ENCODE measurements around the gene NF1.

Gene NF1

DNA sequence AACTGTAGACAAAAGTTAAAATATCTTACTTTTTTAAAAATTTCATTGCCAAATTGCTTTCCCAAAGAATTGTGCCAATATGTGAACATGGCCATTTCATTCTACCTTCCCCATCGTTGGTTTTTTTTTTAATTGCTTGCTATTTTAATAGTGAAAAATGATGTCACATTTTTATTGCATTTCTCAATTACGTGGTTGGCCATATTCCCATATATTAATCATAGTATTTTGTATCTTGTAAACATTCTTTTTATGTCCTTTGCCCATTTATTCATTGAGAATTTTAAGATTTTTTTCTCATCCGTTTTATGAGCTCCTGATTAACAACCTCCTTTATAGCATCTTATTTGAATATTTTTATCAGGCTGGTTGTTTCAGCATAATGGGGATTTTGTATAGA lies 195.0 kb downstream of the NF1 start:
- no peaks in the 10 kb centered on the region for H3K79me2 ChIP-seq (ENCODE audit: low read length)
- no peak for DNase-seq

DNA sequence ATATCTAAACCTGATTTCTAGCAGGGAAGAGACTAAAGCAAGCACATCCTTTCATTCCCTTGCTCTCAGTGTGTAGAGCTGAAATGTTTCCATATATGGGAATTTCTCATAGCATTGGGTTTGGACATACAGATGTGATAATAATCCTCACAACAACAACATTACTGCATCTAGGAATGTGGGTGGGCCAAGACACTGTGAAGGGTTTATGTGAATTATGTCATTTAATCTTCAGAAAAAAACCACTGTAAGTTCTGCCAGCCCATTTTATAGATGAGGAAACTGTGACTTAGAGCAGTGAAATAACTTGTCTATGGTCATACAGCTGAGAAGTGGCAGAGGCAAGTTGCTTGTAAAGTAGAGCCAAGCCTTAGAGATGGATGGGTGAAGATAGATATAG lies 197.0 kb downstream of the NF1 start:
- no peaks in the 10 kb centered on the region for H3K4me1 ChIP-seq (ENCODE audit: low read length)
- TF ChIP-seq, protein P1, sequence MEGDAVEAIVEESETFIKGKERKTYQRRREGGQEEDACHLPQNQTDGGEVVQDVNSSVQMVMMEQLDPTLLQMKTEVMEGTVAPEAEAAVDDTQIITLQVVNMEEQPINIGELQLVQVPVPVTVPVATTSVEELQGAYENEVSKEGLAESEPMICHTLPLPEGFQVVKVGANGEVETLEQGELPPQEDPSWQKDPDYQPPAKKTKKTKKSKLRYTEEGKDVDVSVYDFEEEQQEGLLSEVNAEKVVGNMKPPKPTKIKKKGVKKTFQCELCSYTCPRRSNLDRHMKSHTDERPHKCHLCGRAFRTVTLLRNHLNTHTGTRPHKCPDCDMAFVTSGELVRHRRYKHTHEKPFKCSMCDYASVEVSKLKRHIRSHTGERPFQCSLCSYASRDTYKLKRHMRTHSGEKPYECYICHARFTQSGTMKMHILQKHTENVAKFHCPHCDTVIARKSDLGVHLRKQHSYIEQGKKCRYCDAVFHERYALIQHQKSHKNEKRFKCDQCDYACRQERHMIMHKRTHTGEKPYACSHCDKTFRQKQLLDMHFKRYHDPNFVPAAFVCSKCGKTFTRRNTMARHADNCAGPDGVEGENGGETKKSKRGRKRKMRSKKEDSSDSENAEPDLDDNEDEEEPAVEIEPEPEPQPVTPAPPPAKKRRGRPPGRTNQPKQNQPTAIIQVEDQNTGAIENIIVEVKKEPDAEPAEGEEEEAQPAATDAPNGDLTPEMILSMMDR (IDR thresholded peaks at IDR 0.05; ENCODE audit: low read length): no peak
- TF ChIP-seq EZH2 (optimal IDR thresholded peaks at IDR 0.05; ENCODE audit: low read depth, low read length) (no peak), EZH2phosphoT487 (IDR thresholded peaks at IDR 0.05; ENCODE audit: low read length) (no peak)
- no peak overlapping the region for H2AFZ ChIP-seq (ENCODE audit: low read length)
- no peak for DNase-seq
- no peaks in the 10 kb centered on the region for H3K9me2 ChIP-seq (replicated peaks; ENCODE audit: insufficient read depth, low read length)
- no peaks in the 10 kb centered on the region for H3F3A ChIP-seq (ENCODE audit: insufficient read depth, low read length)
- no peak overlapping the region for H3K27ac ChIP-seq (ENCODE audit: low read length)
- H3K4me3 ChIP-seq (ENCODE audit: low read length): no peak overlapping the region
- no peak overlapping the region for H3K4me2 ChIP-seq (ENCODE audit: low read depth, low read length)
- no peaks in the 10 kb centered on the region for H4K20me1 ChIP-seq (ENCODE audit: insufficient read depth, low read length)
- no peak overlapping the region for H3K9ac ChIP-seq (ENCODE audit: low read length)
- no peaks in the 10 kb centered on the region for H3K36me3 ChIP-seq (replicated peaks; ENCODE audit: insufficient read depth, low read length)
- H3K27me3 ChIP-seq (replicated peaks; ENCODE audit: insufficient read depth, low read length): no peaks in the 10 kb centered on the region
- no peaks in the 10 kb centered on the region for H3K9me3 ChIP-seq (replicated peaks; ENCODE audit: insufficient read depth, low read length)
- H3K79me2 ChIP-seq (ENCODE audit: low read length): no peaks in the 10 kb centered on the region

More for the DNA sequence above, 195.0 kb downstream of the NF1 start:
- Histone ChIP-seq H3F3A (ENCODE audit: insufficient read depth, low read length) (no peaks in the 10 kb centered on the region), H3K9me2 (replicated peaks; ENCODE audit: insufficient read depth, low read length) (no peaks in the 10 kb centered on the region), H2AFZ (ENCODE audit: low read length) (no peak overlapping the region), H3K9ac (ENCODE audit: low read length) (no peak overlapping the region), H3K27ac (ENCODE audit: low read length) (no peak overlapping the region), H3K9me3 (replicated peaks; ENCODE audit: insufficient read depth, low read length) (no peaks in the 10 kb centered on the region), H3K27me3 (replicated peaks; ENCODE audit: insufficient read depth, low read length) (no peaks in the 10 kb centered on the region), H3K4me1 (ENCODE audit: low read length) (no peaks in the 10 kb centered on the region), H3K4me3 (ENCODE audit: low read length) (no peak overlapping the region), H3K36me3 (replicated peaks; ENCODE audit: insufficient read depth, low read length) (no peaks in the 10 kb centered on the region), H3K4me2 (ENCODE audit: low read depth, low read length) (no peak overlapping the region), H4K20me1 (ENCODE audit: insufficient read depth, low read length) (no peaks in the 10 kb centered on the region)
- TF ChIP-seq, protein P1 (IDR thresholded peaks at IDR 0.05; ENCODE audit: low read length): no peak
- TF ChIP-seq EZH2phosphoT487 (IDR thresholded peaks at IDR 0.05; ENCODE audit: low read length) (no peak), EZH2 (optimal IDR thresholded peaks at IDR 0.05; ENCODE audit: low read depth, low read length) (no peak)

DNA sequence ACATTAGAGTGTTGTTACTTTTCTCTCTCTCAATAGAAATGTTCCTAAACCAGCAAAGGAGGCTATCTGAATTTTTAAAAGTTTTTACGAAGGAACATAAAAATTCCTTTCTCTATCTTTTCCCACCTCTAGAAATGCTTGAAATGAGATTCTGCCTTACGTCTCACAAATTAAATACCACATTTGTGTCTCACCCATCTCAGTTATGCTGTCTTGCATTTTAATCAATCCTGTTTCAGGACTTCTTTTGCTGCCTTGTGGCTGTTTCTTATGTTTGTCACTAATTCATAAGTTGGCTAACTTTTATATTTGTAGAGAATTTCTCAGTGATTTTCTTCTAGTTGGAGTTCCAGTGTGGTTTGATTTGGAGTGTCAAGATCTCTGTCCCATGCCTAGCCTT lies 198.8 kb downstream of the NF1 start:
- Histone ChIP-seq H3K27ac (ENCODE audit: low read length) (no peak overlapping the region), H3K4me2 (ENCODE audit: low read depth, low read length) (no peak overlapping the region), H3K27me3 (replicated peaks; ENCODE audit: insufficient read depth, low read length) (no peaks in the 10 kb centered on the region), H3K79me2 (ENCODE audit: low read length) (no peaks in the 10 kb centered on the region), H3K4me3 (ENCODE audit: low read length) (no peak overlapping the region), H3K9me2 (replicated peaks; ENCODE audit: insufficient read depth, low read length) (no peaks in the 10 kb centered on the region), H3F3A (ENCODE audit: insufficient read depth, low read length) (no peaks in the 10 kb centered on the region), H4K20me1 (ENCODE audit: insufficient read depth, low read length) (no peaks in the 10 kb centered on the region), H3K36me3 (replicated peaks; ENCODE audit: insufficient read depth, low read length) (no peaks in the 10 kb centered on the region), H3K9me3 (replicated peaks; ENCODE audit: insufficient read depth, low read length) (no peaks in the 10 kb centered on the region), H3K9ac (ENCODE audit: low read length) (no peak overlapping the region), H3K4me1 (ENCODE audit: low read length) (no peaks in the 10 kb centered on the region), H2AFZ (ENCODE audit: low read length) (no peak overlapping the region)
- TF ChIP-seq EZH2 (optimal IDR thresholded peaks at IDR 0.05; ENCODE audit: low read depth, low read length) (no peak), EZH2phosphoT487 (IDR thresholded peaks at IDR 0.05; ENCODE audit: low read length) (no peak)
- TF ChIP-seq, protein P1 (IDR thresholded peaks at IDR 0.05; ENCODE audit: low read length): no peak
- no peak for DNase-seq
